Smooth muscle cell (in vitro differentiated cells): ENCODE measurements around the gene GLT6D1. TPM values are rescaled to one million over a fixed set of nuclear protein-coding genes. Genes with fewer than 3 reads are reported as not detected.

Source experiments
- DNase-seq: peaks from one replicate; lab custom pipeline; 2025; ENCODE audit not compliant: unreplicated experiment; lab: John Stamatoyannopoulos, UW
- H2AFZ ChIP-seq: fragments of 200-600 bp; sonication (generic); 2 replicates; pipeline ENCODE4 v1.6.0; 2016; ENCODE audit warnings: antibody characterized with exemption, low read depth, mild to moderate bottlenecking
- H3F3A ChIP-seq: fragments of 200-600 bp; sonication (generic); 2 replicates; pipeline ENCODE4 v1.6.0; 2017; ENCODE audit warnings: antibody characterized with exemption, low read depth
- H3K27ac ChIP-seq: fragments of 200-600 bp; sonication (generic); 2 replicates; pipeline ENCODE4 v1.5.1; 2016; ENCODE audit warnings: low read depth, mild to moderate bottlenecking
- H3K27me3 ChIP-seq: fragments of 200-600 bp; sonication (generic); 2 replicates; pipeline ENCODE4 v1.6.1; 2016; ENCODE audit warnings: low read depth, mild to moderate bottlenecking
- H3K36me3 ChIP-seq: fragments of 200-600 bp; sonication (generic); 2 replicates; pipeline ENCODE4 v1.5.1; 2016; ENCODE audit warnings: low read depth
- H3K4me1 ChIP-seq: fragments of 200-600 bp; sonication (generic); 2 replicates; pipeline ENCODE4 v1.5.1; 2016; ENCODE audit warnings: low read depth
- H3K4me2 ChIP-seq: fragments of 200-600 bp; sonication (generic); 2 replicates; pipeline ENCODE4 v1.6.0; 2016; ENCODE audit warnings: mild to moderate bottlenecking
- H3K4me3 ChIP-seq: fragments of 200-600 bp; sonication (generic); 2 replicates; pipeline ENCODE4 v1.5.1; 2016; ENCODE audit warnings: mild to moderate bottlenecking
- H3K79me2 ChIP-seq: fragments of 200-600 bp; sonication (generic); 2 replicates; pipeline ENCODE4 v1.6.0; 2016; ENCODE audit warnings: low read depth, mild to moderate bottlenecking
- H3K9ac ChIP-seq: fragments of 200-600 bp; sonication (generic); 2 replicates; pipeline ENCODE4 v1.6.0; 2016; ENCODE audit warnings: low read depth
- H3K9me3 ChIP-seq: fragments of 200-600 bp; sonication (generic); replicated peaks from 2 replicates; pipeline ENCODE4 v1.5.1; 2016; ENCODE audit warnings: low read depth
- H4K20me1 ChIP-seq: fragments of 200-600 bp; sonication (generic); 2 replicates; pipeline ENCODE4 v1.6.0; 2016; ENCODE audit warnings: low read depth
- WGBS: methylation state at CpG from one replicate; pipeline ENCODE4 v1.1.7; 2016; ENCODE audit warnings: low lambda C conversion rate; 5-methylcytosine and 5-hydroxymethylcytosine counted together
- polyA plus RNA-seq: library from polyadenylated mRNA; unstranded; fragments of >200 nt; fragmentation: Nextera tagmentation; extraction: Ambion mirVana; gene quantifications from 2 replicates; pipeline ENCODE4 v1.2.1, GENCODE V29; 2016
- total RNA-seq: library from RNA; depleted of rRNA; stranded (reverse); fragments of >200 nt; gene quantifications from 2 replicates; pipeline ENCODE4 v1.2.3, GENCODE V29; 2014
- TF ChIP-seq, protein P1 (sequence below): fragments of 200-600 bp; sonication (generic); IDR thresholded peaks from 2 replicates; pipeline ENCODE4 v1.5.1; 2017; ENCODE audit warnings: borderline replicate concordance, mild to moderate bottlenecking, antibody characterized with exemption; ENCODE audit not compliant: insufficient read depth, poor library complexity, severe bottlenecking

The GLT6D1 gene, protein sequence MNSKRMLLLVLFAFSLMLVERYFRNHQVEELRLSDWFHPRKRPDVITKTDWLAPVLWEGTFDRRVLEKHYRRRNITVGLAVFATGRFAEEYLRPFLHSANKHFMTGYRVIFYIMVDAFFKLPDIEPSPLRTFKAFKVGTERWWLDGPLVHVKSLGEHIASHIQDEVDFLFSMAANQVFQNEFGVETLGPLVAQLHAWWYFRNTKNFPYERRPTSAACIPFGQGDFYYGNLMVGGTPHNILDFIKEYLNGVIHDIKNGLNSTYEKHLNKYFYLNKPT
- total RNA-seq, result not detected in 2 replicates
- not detected in 2 replicates for polyA plus RNA-seq

DNA sequence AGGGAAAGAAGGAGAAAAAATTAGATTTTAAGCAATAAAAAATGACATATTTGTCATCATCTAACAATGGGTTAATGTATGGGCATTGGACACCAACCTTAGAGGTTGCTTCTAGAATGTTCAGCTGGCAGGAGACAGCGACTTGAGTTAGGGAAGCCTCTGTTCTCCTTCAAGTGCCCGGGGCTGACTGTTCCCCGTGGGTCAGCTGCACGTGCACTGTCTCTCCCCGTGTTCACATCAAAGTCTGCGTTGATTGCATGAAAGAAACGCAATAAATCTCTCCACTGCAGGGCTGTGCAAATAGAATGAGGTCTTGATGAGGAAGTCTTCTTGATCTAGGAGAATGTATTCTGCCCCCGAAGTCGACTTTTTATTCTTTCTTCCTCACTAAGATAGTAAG, at the start of gene GLT6D1:
TSS of gene GLT6D1 (minus strand) at position 345 of the 400 bp plus-strand sequence. CDS start 353 bp downstream, outside the sequence.
- TF ChIP-seq, protein P1, sequence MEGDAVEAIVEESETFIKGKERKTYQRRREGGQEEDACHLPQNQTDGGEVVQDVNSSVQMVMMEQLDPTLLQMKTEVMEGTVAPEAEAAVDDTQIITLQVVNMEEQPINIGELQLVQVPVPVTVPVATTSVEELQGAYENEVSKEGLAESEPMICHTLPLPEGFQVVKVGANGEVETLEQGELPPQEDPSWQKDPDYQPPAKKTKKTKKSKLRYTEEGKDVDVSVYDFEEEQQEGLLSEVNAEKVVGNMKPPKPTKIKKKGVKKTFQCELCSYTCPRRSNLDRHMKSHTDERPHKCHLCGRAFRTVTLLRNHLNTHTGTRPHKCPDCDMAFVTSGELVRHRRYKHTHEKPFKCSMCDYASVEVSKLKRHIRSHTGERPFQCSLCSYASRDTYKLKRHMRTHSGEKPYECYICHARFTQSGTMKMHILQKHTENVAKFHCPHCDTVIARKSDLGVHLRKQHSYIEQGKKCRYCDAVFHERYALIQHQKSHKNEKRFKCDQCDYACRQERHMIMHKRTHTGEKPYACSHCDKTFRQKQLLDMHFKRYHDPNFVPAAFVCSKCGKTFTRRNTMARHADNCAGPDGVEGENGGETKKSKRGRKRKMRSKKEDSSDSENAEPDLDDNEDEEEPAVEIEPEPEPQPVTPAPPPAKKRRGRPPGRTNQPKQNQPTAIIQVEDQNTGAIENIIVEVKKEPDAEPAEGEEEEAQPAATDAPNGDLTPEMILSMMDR, result no peak

DNA sequence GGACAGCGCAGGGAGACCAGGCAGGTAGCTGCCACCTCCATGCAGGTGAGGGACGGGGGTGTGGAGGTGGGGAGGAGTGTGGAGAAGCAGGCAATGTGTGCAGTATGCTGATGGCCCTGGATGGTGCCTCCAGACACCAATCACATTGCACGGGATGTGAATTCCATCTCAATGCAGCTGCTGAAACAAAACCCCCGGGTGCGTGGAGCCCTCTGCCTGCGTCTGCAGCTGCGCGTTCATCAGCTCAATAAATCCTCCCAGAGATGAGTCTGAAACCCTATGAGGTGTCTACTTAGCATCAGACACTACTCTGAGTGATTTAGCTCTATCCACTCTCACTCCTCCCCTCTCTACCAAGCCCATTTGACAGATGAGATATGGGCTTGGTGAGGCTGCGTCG, 49.7 kb upstream of the GLT6D1 start:
- Histone ChIP-seq H3K4me1 (peaks cover 6% of the 10 kb centered on the region), H2AFZ (no peak overlapping the region), H3F3A (no peaks in the 10 kb centered on the region), H3K9me3 (no peaks in the 10 kb centered on the region), H3K27me3 (no peaks in the 10 kb centered on the region), H3K4me2 (no peak overlapping the region), H4K20me1 (no peaks in the 10 kb centered on the region), H3K9ac (no peak overlapping the region), H3K27ac (no peak overlapping the region), H3K36me3 (no peaks in the 10 kb centered on the region), H3K4me3 (no peak overlapping the region), H3K79me2 (no peaks in the 10 kb centered on the region)
- TF ChIP-seq, protein P1, result no peak
- 91% methylated on average over 10 of the region's 10 CpGs for WGBS
- DNase-seq, result no peak

More for the DNA sequence above, at the start of gene GLT6D1:
- Histone ChIP-seq H3K79me2 (no peaks in the 10 kb centered on the region), H3K9me3 (no peaks in the 10 kb centered on the region), H3K4me3 (no peak within 1 kb of the TSS), H2AFZ (no peak within 1 kb of the TSS), H3K27ac (no peak within 1 kb of the TSS), H3K4me1 (peaks cover 7% of the 10 kb centered on the region), H3F3A (no peaks in the 10 kb centered on the region), H4K20me1 (no peaks in the 10 kb centered on the region), H3K9ac (no peak within 1 kb of the TSS), H3K4me2 (no peak within 1 kb of the TSS), H3K36me3 (no peaks in the 10 kb centered on the region), H3K27me3 (no peaks in the 10 kb centered on the region)
- no peak for DNase-seq
- 95% methylated on average over 9 of the region's 9 CpGs for WGBS

DNA sequence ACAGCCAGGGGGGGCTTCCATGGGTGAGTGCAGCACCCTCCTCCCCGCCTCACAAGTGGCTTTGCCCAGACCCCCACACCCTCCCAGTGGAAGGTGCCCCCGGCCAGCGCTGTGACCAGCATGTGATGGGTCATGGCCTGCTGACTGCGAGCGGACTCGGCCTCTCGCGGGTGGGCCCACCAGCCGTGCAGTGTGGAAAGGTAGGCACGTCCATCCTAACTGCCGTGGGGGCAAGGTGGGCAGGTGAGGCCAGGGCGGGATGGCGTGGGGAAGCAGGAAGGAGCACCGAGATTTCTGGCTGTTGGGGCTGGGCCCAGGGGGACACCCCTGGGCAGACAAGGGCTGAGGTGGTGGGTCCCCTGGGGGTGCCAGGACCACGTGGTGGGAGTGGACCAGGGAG, 47.9 kb upstream of the GLT6D1 start:
- no peaks in the 10 kb centered on the region for H3F3A ChIP-seq
- no peak overlapping the region for H3K4me3 ChIP-seq
- H3K27ac ChIP-seq, result no peak overlapping the region
- TF ChIP-seq, protein P1, result no peak
- H3K4me2 ChIP-seq, result no peak overlapping the region
- WGBS, result 99% methylated on average over 12 of the region's 15 CpGs
- no peak for DNase-seq
- no peaks in the 10 kb centered on the region for H4K20me1 ChIP-seq
- no peaks in the 10 kb centered on the region for H3K79me2 ChIP-seq
- H3K9me3 ChIP-seq, result no peaks in the 10 kb centered on the region
- no peaks in the 10 kb centered on the region for H3K36me3 ChIP-seq
- H2AFZ ChIP-seq, result no peak overlapping the region
- H3K4me1 ChIP-seq, result no peaks in the 10 kb centered on the region
- no peak overlapping the region for H3K9ac ChIP-seq
- no peaks in the 10 kb centered on the region for H3K27me3 ChIP-seq

DNA sequence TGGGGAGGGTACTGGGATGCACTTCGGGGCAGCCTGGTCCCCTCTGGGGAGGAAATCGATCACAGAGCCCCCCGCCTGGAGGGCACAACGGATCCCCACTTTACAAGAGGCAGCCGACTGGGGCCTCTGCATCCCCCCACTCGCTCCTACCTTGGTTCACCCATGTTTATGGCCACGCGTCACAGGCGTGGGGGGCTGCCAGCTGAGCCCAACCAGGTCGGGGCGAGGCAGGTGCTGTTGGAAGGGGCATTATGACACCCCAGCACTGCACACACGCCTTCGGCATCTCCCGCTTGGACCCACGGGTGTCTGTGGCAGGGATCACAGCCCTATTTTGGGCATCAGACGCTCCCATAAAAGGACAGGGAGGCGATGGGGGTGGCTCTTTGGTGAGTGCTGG, 45.4 kb upstream of the GLT6D1 start:
- Histone ChIP-seq H2AFZ (no peak overlapping the region), H3K27ac (no peak overlapping the region), H4K20me1 (no peaks in the 10 kb centered on the region), H3K9me3 (no peaks in the 10 kb centered on the region), H3K4me1 (no peaks in the 10 kb centered on the region), H3K79me2 (no peaks in the 10 kb centered on the region), H3K4me3 (no peak overlapping the region), H3K4me2 (no peak overlapping the region), H3F3A (no peaks in the 10 kb centered on the region), H3K36me3 (no peaks in the 10 kb centered on the region), H3K9ac (no peak overlapping the region), H3K27me3 (no peaks in the 10 kb centered on the region)
- WGBS, result 84% methylated on average over 17 of the region's 17 CpGs
- TF ChIP-seq, protein P1, result no peak
- no peak for DNase-seq
